NCI-H2196 (cell line): ENCODE measurements around the gene PPDPF.
"Not testable (repeated sequence)": the region's sequence is repeated elsewhere in the genome, so short reads cannot be mapped to it uniquely, and the experiment has no call there.

Experiments used
- DNase-seq: peaks from one replicate; lab custom pipeline; 2025; ENCODE audit not compliant: unreplicated experiment; lab: John Stamatoyannopoulos, UW

PPDPF gene

DNA sequence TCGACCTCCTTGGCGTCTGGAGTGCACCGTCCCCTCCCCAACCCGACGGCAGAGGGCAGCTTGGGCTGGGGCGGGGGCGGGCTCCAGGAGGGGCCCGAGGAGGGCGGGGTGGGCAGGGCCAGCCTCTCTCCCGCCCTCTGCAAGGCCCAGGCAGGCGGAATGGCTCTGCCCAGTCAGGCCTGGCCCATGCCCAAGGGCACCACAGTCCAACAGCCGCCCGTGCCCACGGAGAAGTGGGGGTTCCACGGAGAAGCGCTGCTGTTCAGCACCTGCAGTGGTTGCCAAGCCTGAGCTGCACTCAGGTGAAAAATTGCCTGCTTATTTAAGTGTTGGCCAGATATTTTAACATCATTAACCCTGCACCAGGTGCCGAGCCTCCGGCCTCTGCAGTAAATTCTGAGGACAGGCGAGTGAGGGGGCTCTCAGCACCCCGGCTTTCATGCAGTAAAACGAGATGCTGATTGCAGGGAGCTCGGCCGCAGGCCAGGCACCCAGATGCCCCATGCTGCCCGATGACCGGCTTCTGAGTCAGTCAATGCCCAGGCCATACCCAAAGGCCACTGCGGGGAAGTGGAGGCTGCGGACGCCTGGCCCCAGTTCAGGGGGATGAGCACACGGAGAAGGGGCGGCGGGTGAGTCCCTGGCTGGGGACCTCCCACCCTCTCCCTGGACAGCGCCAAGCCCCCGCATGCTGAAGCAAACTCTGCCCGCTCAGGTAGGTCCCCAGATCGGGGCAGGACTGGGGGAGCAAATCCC lies 27.3 kb downstream of the PPDPF start, which contains the start of gene SRMS:
TSS of gene SRMS (minus strand) at position 25 of the 756 bp plus-strand sequence. CDS start 286 bp downstream, outside the sequence.
- no peak for DNase-seq

DNA sequence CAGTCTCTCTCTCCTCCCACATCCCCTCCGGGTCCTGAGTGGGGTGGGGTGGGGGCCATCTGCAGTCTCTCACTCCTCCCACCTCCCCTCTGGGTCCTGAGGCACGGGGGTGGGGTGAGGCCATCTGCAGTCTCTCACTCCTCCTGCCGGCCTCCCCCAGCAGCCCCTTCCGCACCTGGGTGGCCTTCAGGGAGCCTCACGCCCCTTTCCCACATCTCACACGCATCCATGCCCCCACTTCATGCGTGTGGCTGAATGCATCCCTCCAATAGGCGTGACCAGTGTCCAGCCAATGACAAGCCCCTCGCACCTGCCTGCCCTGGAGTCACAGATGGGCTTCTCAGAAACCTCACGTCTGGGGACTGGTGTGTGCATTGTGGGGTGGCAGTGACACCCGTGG lies 28.0 kb downstream of the PPDPF start:
- DNase-seq = no peak

- no peak for DNase-seq
These were observed 28.5 kb downstream of the PPDPF start for GRCh38 chr20:63549019-63549418.

GRCh38 chr20:63549679-63550282 lies 29.2 kb downstream of the PPDPF start:
- DNase-seq = no peak

GRCh38 chr20:63551068-63551467 lies 30.5 kb downstream of the PPDPF start:
- DNase-seq = no peak

GRCh38 chr20:63552481-63553249 lies 32.1 kb downstream of the PPDPF start:
- DNase-seq = no peak

GRCh38 chr20:63553251-63553932 lies 32.8 kb downstream of the PPDPF start:
- DNase-seq = peak; percentile 91

GRCh38 chr20:63553933-63554290 lies 33.3 kb downstream of the PPDPF start, which contains the start of gene FNDC11:
TSS of gene FNDC11 (plus strand) at chr20:63554159. CDS start at chr20:63555664, 1,505 bp downstream.
- DNase-seq = peak; percentile 35

DNA sequence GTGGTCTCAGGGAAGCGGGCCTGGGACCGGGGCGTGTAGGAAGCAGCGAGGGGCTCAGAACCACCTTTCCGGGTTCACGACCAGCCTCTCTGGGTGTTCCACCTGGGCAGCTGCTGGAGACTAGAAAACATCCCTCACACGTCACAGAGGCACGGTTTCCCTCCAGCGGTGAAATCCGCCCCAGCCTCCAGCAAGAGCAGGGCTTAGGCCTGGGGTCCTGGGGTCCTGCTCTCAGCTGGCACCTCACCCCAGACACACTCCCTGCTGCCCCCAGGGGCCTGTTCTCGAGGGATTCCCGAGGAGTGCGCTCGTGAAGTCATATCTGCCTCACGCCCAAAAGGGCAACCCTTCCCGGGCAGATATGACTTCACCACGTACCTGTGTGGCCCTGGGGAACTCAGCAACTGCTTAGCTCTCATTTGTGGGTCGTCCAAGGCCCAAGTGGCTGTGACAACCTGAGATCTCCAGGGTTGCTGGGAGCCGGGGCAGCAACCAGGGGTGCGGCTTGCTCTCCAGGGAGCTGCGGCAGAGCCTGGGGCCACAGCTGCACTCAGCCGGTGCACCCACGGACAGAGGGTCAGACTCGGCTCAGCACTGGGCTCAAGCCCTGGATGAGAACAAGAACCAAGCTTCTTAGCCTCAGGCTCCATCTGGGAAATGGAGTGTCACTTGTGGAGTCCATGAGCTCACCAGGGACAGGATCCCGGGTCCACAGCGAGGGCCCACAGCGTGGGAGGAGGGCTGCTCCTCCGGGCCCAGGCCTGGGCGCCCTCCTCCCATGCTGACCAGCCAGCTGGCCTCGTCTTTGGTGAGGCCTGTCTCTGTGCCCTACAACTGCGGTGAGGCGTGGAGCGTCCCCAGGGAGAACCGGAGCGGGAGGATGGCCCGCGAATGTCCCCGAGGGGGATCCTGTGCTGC lies 34.1 kb downstream of the PPDPF start:
- DNase-seq = no peak

DNA sequence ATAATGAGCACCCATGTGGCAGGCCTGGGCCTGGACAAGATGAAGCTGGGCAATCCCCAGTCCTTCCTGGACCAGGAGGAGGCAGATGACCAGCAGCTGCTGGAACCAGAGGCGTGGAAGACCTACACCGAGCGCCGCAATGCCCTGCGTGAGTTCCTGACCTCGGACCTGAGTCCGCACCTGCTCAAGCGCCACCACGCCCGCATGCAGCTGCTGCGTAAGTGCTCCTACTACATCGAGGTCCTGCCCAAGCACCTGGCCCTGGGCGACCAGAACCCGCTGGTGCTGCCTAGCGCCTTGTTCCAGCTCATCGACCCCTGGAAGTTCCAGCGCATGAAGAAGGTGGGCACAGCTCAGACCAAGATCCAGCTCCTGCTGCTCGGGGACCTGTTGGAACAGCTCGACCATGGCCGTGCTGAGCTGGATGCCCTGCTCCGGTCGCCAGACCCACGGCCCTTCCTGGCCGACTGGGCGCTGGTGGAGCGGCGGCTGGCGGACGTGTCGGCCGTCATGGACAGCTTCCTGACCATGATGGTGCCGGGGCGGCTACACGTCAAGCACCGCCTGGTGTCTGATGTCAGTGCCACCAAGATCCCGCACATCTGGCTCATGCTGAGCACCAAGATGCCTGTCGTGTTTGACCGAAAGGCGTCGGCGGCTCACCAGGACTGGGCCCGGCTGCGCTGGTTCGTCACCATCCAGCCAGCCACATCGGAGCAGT lies 35.3 kb downstream of the PPDPF start:
- DNase-seq = no peak

DNA sequence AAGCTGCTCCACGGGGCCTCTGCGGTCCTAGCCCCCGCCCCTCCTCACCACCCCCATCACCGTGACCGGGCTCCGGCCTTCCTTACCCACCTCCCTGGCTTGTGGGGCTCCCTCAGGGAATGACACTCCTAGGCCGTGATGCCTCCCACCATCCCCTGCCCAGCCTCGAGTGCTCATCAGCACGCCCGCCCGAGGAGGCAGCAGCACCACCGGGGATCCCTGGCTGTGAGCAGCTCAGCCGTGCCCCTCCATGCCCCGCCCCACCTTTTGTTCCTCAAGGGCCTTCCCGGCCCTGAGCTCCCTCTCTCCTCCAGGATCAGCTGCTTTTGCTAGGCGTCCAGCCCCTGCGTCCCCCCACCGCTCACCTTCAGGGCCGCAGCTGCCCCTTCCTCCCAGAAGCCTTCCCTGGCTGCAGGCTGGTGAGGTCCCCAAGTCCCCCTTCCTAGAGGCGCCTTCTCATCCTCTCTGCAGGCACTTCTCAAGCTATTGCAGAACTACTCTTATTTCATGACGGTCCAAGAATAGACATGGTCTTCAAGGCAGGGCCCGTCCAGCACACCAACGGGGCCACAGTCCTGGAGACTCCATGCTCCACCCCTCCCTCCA lies 36.4 kb downstream of the PPDPF start:
- no peak for DNase-seq

DNA sequence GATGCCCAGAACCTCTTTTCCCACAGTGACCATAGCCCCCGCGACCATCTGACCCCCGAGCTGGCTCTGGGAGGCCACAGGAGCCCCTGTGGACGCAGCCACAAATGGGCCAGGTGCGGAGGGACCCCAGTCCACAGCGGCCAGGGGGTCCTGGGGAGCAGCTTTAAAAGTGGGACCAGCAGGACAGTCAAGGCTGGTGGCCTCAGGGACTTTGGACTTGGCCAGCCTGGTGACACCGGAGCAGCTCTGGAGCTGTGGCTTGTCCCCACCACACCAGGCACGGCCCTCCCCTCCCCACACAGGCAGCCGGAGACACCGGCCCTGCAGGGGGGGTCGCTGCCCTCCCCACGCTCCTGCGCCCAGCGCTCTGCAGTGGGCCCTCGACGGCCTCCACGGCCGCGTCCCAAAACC lies 36.9 kb downstream of the PPDPF start:
- DNase-seq = no peak

DNA sequence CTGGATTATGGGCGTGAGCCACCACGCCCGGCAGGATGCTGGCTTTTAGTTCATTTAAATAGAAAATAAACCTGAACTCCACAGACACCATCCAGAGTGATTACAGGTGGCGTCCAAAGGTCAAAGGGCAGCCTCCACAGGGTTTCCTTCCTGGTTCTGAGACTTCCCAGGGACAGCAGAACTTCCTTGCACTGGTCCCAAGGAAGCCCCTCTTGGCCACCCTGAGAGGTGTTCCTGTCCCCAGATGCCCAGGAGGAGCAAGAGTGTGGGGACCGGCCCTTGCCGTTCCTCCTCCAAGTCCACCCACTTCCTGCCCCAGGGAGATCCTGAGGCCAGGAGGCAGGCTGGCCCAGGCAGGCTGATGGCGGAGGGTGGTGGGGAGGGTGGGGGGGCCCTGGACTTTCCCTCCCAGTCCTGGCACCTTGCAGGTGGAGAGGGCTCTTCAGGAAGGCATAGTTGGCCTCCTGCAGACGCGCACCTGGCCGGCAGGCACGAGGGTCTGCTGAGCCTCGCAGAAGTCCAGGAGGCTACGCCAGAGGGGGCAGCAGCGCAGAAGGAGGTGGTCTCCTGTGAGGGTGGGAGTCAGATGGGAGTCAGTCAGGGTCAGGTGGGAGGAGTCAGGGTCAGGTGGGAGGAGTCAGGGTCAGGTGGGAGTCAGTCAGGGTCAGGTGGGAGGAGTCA lies 38.4 kb downstream of the PPDPF start:
- no peak for DNase-seq

DNA sequence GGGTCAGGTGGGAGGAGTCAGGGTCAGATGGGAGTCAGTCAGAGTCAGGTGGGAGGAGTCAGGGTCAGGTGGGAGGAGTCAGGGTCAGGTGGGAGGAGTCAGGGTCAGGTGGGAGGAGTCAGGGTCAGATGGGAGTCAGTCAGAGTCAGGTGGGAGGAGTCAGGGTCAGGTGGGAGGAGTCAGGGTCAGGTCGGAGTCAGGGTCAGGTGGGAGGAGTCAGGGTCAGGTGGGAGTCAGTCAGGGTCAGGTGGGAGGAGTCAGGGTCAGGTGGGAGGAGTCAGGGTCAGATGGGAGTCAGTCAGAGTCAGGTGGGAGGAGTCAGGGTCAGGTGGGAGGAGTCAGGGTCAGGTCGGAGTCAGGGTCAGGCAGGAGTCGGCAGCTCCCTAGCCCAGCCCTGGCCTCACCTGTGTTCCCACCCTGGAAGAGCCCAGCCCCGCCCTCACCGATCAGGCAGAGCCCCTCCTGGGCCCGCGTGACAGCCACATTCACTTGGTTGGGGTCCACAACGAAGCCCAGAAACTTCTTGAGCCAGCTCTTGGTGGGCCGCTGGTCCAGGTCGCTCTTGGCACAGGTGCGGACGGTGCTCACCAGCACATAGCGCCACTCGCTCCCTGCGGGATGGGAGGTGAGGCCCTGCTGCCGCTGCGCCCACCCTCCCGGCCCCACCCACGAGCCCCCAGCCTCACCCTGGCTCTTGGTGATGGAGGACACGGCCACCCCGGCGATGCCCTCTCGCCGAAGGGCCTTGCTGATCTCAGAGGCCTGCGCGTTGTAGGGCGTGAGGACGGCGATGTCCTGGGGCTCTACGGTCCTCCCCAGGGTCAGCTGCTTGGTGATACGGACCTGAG lies 39.1 kb downstream of the PPDPF start:
- not testable (repeated sequence) for DNase-seq

- DNase-seq = no peak
These were observed 39.8 kb downstream of the PPDPF start for GRCh38 chr20:63560333-63560805.

DNA sequence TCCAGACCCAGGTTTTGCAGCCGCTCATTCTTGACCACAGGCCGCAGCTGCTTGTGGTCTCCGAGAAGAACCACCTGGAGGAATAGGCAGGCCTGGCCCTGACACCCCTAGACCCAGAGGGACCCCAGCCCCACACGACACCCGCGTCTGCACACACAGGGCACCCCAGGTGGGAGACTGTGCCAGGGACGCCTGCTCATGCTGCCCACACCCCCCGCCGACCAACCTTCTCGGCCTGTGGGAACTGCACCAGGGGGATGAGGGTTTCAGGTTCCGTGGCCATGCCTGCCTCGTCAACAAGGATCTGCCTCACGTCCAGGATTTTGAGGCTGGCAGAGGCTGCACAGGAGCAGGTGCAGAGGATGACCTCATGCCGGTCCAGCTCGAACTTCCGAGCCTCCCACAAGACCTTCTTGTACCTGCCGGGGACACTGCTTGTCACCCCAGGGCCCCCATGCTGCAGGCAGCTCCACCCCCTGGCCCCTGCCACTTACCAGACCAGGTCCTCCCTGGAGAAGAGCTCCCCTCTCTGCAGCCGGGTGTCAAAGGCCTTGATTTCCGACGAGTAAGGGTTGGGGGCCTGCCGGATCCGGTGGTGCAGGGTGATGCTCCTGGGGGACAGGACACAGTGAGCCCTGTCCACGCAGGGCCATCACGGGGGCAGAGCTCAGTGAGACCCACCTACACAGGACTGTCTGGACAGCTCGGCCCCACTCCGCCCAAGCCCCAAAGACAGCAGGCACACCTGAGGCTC lies 40.5 kb downstream of the PPDPF start:
- no peak for DNase-seq
